HG03442 (cell line): ENCODE measurements around the gene ANLN.
"Not testable (repeated sequence)": the region's sequence is repeated elsewhere in the genome, so short reads cannot be mapped to it uniquely, and the experiment has no call there.

Experiments used
- ATAC-seq: cut with Tn5 transposase; IDR thresholded peaks from one replicate; pipeline ENCODE4 v1.9.1; 2021; ENCODE audit warnings: mild to moderate bottlenecking, moderate library complexity; ENCODE audit not compliant: unreplicated experiment

The ANLN gene

DNA sequence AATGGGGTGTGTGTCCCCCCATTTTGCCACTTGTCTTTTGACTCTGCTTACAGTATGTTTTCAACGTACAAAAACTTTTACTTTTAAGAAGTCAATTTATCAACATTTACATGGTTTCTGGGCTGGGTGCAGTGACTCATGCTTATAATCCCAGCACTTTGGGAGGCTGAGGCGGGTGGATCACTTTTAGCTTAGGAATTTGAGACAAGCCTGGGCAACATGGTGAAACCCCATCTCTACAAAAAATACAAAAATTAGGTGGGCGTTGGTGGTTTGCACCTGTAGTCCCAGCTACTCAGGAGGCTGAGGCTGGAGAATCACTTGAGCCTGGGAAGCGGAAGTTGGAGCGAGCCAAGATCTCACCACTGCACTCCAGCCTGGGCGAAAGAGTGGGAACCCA, 107.5 kb downstream of the ANLN start:
- not testable (repeated sequence) for ATAC-seq

GRCh38 chr7:36497775-36498174, 108.1 kb downstream of the ANLN start:
- ATAC-seq, result no peak
